Neural cell (in vitro differentiated cells): Measurements from ENCODE around the gene FUT8. TPM values are rescaled to one million over a fixed set of nuclear protein-coding genes. Genes with fewer than 3 reads are reported as not detected.

Experiments used
- H2AFZ ChIP-seq: fragments of 200-600, 300-800 bp; sonication (generic), shearing (Covaris generic); 2 replicates; pipeline ENCODE4 v1.6.0; 2014; ENCODE audit warnings: low read depth, mild to moderate bottlenecking, antibody characterized with exemption, low read length, moderate library complexity
- H3F3A ChIP-seq: fragments of 200-600 bp; shearing (Covaris generic); 2 replicates; pipeline ENCODE4 v1.6.1; 2016; ENCODE audit warnings: mild to moderate bottlenecking, moderate library complexity, mixed read lengths, antibody characterized with exemption, low read length; ENCODE audit not compliant: insufficient read depth, poor library complexity, severe bottlenecking
- H3K27ac ChIP-seq: fragments of 200-600, 300-800 bp; sonication (generic), shearing (Covaris generic); 2 replicates; pipeline ENCODE4 v1.5.1; 2014; ENCODE audit warnings: mild to moderate bottlenecking, low read length, moderate library complexity
- H3K27me3 ChIP-seq: fragments of 300-800, 200-600 bp; sonication (generic), shearing (Covaris generic); 2 replicates; pipeline ENCODE4 v1.6.0; 2014; ENCODE audit warnings: mild to moderate bottlenecking, low read depth, low read length, moderate library complexity; ENCODE audit not compliant: insufficient read depth
- H3K36me3 ChIP-seq: fragments of 300-800, 200-600 bp; sonication (generic), shearing (Covaris generic); 2 replicates; pipeline ENCODE4 v1.5.1; 2014; ENCODE audit warnings: mild to moderate bottlenecking, antibody characterized with exemption, low read length, moderate library complexity; ENCODE audit not compliant: insufficient read depth
- H3K4me2 ChIP-seq: fragments of 300-800, 200-600 bp; sonication (generic), shearing (Covaris generic); 2 replicates; pipeline ENCODE4 v1.6.0; 2014; ENCODE audit warnings: mild to moderate bottlenecking, low read length
- H3K4me3 ChIP-seq: fragments of 300-800, 200-600 bp; sonication (generic), shearing (Covaris generic); 2 replicates; pipeline ENCODE4 v1.5.1; 2014; ENCODE audit warnings: mild to moderate bottlenecking, low read length, moderate library complexity
- H3K79me2 ChIP-seq: fragments of 200-600 bp; shearing (Covaris generic); replicated peaks from 2 replicates; pipeline ENCODE4 v1.6.0; 2014; ENCODE audit warnings: mild to moderate bottlenecking, low read length, moderate library complexity; ENCODE audit not compliant: insufficient read depth
- H3K9ac ChIP-seq: fragments of 300-800, 200-600 bp; sonication (generic), shearing (Covaris generic); 2 replicates; pipeline ENCODE4 v1.6.1; 2016; ENCODE audit warnings: mild to moderate bottlenecking, low read length, mixed read lengths
- H3K9me2 ChIP-seq: fragments of 200-600 bp; shearing (Covaris generic); 2 replicates; pipeline ENCODE4 v1.6.1; 2016; ENCODE audit warnings: mild to moderate bottlenecking, low read length, mixed read lengths; ENCODE audit not compliant: insufficient read depth
- H3K9me3 ChIP-seq: fragments of 200-600, 300-800 bp; sonication (generic), shearing (Covaris generic); 2 replicates; pipeline ENCODE4 v1.6.1; 2016; ENCODE audit warnings: mild to moderate bottlenecking, mixed run types, low read length, moderate library complexity, mixed read lengths
- H4K20me1 ChIP-seq: fragments of 200-600 bp; shearing (Covaris generic); 2 replicates; pipeline ENCODE4 v1.6.1; 2016; ENCODE audit warnings: mild to moderate bottlenecking, mixed run types; ENCODE audit not compliant: insufficient read depth
- EP300 ChIP-seq: fragments of 450-650 bp; conservative IDR thresholded peaks from 2 replicates; pipeline ENCODE4 v1.6.1; 2014; ENCODE audit warnings: antibody characterized with exemption, mild to moderate bottlenecking, moderate library complexity; ENCODE audit not compliant: poor library complexity, severe bottlenecking
- MXI1 ChIP-seq: fragments of 450-650 bp; conservative IDR thresholded peaks from 2 replicates; pipeline ENCODE4 v1.6.1; 2014; ENCODE audit warnings: antibody characterized with exemption, mild to moderate bottlenecking; ENCODE audit not compliant: poor library complexity, severe bottlenecking
- POLR2AphosphoS5 ChIP-seq: IDR thresholded peaks from 2 replicates; pipeline ENCODE4 v1.6.1; 2012
- RAD21 ChIP-seq: fragments of 450-650 bp; conservative IDR thresholded peaks from 2 replicates; pipeline ENCODE4 v1.6.1; 2014; ENCODE audit warnings: antibody characterized with exemption, mild to moderate bottlenecking, moderate library complexity
- SMC3 ChIP-seq: fragments of 450-650 bp; conservative IDR thresholded peaks from 2 replicates; pipeline ENCODE4 v1.6.1; 2014; ENCODE audit warnings: antibody characterized with exemption, mild to moderate bottlenecking, moderate library complexity; ENCODE audit not compliant: poor library complexity
- TAF1 ChIP-seq: IDR thresholded peaks from 2 replicates; pipeline ENCODE4 v1.6.1; 2012; ENCODE audit warnings: low read depth
- polyA plus RNA-seq: library from polyadenylated mRNA; depleted of rRNA; stranded (reverse); fragments of >200 nt; gene quantifications from 2 replicates; pipeline ENCODE4 v1.2.3, GENCODE V29; 2014
- TF ChIP-seq, protein P1 (sequence below): IDR thresholded peaks from 2 replicates; pipeline ENCODE4 v1.6.1; 2012; ENCODE audit warnings: borderline replicate concordance

The FUT8 gene
- polyA plus RNA-seq, 1 donor from 2014 or later, result 72.8 TPM

DNA sequence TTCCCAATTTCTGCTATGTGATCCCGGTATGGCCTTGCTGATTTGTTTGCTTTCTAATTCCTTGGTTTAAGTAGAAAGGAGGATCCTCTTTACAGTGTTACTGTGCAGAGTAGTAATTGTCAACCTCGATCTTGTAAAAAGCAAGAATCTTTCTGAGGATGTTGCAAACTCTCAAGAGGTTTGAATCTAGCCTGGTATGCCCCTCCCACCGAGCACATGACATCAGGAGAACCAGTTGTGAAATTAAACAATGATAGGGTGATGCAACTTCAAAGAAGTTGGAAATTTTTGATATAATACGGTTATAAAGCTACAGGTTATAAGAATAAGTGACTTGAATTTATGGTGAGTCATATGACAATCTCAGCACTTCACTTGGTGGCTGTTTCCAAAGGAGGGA is 35.0 kb upstream of the FUT8 start:
- no peak overlapping the region for H2AFZ ChIP-seq
- H3K27ac ChIP-seq, result no peak overlapping the region

DNA sequence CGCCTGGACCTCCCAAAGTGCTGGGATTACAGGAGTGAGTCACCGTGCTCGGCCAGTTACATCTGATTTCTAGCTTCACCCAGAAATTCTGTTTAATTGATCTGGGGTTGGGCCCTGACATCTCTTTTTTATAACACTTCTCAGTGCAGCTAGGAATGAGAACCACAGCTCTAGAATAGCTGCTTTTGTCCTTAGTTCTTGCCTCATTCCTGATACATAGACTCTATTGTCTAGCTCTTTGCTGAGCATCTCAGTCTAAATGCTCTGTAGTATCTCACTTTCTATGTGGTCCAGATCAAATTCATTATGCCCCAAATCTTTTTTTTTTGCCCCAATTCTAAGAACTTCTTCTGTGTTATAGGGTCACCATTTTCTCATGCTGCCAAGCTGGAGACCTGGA is 29.9 kb upstream of the FUT8 start:
- Histone ChIP-seq H2AFZ (no peak overlapping the region), H3K9ac (no peak overlapping the region), H3K4me3 (no peak overlapping the region), H3K9me2 (no peaks in the 10 kb centered on the region), H3K27ac (no peak overlapping the region), H4K20me1 (no peaks in the 10 kb centered on the region), H3K36me3 (no peaks in the 10 kb centered on the region), H3F3A (no peaks in the 10 kb centered on the region), H3K27me3 (no peaks in the 10 kb centered on the region), H3K79me2 (no peaks in the 10 kb centered on the region), H3K4me2 (no peak overlapping the region), H3K9me3 (no peaks in the 10 kb centered on the region)
- TF ChIP-seq TAF1 (no peak), RAD21 (no peak), EP300 (no peak), MXI1 (no peak), SMC3 (no peak), POLR2AphosphoS5 (no peak)
- TF ChIP-seq, protein P1, sequence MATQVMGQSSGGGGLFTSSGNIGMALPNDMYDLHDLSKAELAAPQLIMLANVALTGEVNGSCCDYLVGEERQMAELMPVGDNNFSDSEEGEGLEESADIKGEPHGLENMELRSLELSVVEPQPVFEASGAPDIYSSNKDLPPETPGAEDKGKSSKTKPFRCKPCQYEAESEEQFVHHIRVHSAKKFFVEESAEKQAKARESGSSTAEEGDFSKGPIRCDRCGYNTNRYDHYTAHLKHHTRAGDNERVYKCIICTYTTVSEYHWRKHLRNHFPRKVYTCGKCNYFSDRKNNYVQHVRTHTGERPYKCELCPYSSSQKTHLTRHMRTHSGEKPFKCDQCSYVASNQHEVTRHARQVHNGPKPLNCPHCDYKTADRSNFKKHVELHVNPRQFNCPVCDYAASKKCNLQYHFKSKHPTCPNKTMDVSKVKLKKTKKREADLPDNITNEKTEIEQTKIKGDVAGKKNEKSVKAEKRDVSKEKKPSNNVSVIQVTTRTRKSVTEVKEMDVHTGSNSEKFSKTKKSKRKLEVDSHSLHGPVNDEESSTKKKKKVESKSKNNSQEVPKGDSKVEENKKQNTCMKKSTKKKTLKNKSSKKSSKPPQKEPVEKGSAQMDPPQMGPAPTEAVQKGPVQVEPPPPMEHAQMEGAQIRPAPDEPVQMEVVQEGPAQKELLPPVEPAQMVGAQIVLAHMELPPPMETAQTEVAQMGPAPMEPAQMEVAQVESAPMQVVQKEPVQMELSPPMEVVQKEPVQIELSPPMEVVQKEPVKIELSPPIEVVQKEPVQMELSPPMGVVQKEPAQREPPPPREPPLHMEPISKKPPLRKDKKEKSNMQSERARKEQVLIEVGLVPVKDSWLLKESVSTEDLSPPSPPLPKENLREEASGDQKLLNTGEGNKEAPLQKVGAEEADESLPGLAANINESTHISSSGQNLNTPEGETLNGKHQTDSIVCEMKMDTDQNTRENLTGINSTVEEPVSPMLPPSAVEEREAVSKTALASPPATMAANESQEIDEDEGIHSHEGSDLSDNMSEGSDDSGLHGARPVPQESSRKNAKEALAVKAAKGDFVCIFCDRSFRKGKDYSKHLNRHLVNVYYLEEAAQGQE, result no peak

More for the DNA sequence above, 35.0 kb upstream of the FUT8 start:
- Histone ChIP-seq H3K36me3 (no peaks in the 10 kb centered on the region), H3K4me3 (no peak overlapping the region), H3K4me2 (no peak overlapping the region), H3K9me3 (no peaks in the 10 kb centered on the region), H3F3A (no peaks in the 10 kb centered on the region), H3K9ac (no peak overlapping the region), H3K79me2 (no peaks in the 10 kb centered on the region), H3K9me2 (no peaks in the 10 kb centered on the region), H3K27me3 (no peaks in the 10 kb centered on the region), H4K20me1 (no peaks in the 10 kb centered on the region)
- TF ChIP-seq POLR2AphosphoS5, result no peak
- no peak for TF ChIP-seq SMC3

DNA sequence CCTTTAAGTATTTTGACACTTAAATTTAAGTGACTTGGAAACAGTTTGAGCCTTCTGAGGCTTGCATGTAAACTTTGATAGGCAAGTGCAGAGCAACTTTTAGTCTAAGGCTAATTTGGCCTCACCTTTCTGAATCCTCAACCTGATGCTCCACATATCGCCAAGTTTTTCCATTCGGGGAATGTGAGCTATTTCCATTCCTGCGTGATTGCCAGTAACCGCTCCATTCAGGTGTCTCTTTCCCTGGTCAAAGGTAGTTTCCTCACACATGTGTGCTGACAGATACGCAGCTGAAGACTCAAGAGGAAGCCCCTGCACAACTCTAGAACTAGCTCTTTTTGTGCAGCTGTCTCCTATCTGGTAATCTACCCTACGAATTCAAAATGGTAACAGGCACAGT is 25.4 kb upstream of the FUT8 start:
- H3K4me3 ChIP-seq, result no peak overlapping the region
- no peak overlapping the region for H3K27ac ChIP-seq
- no peak overlapping the region for H2AFZ ChIP-seq
- no peaks in the 10 kb centered on the region for H3F3A ChIP-seq
- no peaks in the 10 kb centered on the region for H4K20me1 ChIP-seq
- H3K9me2 ChIP-seq, result no peaks in the 10 kb centered on the region
- H3K9ac ChIP-seq, result no peak overlapping the region
- H3K4me2 ChIP-seq, result no peak overlapping the region
- no peaks in the 10 kb centered on the region for H3K36me3 ChIP-seq
- TF ChIP-seq, protein P1, result no peak
- no peak for TF ChIP-seq SMC3
- no peaks in the 10 kb centered on the region for H3K27me3 ChIP-seq
- H3K9me3 ChIP-seq, result no peaks in the 10 kb centered on the region
- no peaks in the 10 kb centered on the region for H3K79me2 ChIP-seq
